ENCODE measurements around the gene ZNF710. TPM values are rescaled to one million over a fixed set of nuclear protein-coding genes. Genes with fewer than 3 reads are reported as not detected.

Gene ZNF710
- polyA plus RNA-seq, 1 experiment, result 2.2 TPM

GRCh38 chr15:90087454-90088154 lies 86.5 kb downstream of the ZNF710 start:
- TF ChIP-seq CTCF (IDR thresholded peaks at IDR 0.05; ENCODE audit: low read depth, low read length), result peak; percentile 31; the same call in 1 of the 2 replicates
- CTCF ChIA-PET, result interaction anchor here (0.6 to 2.5 kb wide), 5 partner anchors 7 to 194 kb away, joined by 3 to 12 read pairs (median 3); partner anchors contain the start of gene AP3S2
- Histone ChIP-seq H3K27ac (ENCODE audit: low read depth, low read length) (no peak overlapping the region), H3K4me3 (ENCODE audit: low read depth, low read length) (no peak overlapping the region), H3K27me3 (ENCODE audit: control insufficient read depth, insufficient read depth, low read length) (no peaks in the 10 kb centered on the region), H3K9me3 (ENCODE audit: control insufficient read depth, insufficient read depth, low read length) (no peaks in the 10 kb centered on the region; the same call in 1 of the 2 replicates)
- POLR2A ChIA-PET, result interaction anchor here (0.6 kb wide), 1 partner anchor 11 kb away, joined by 8 read pairs; no protein-coding TSS in a partner anchor
- DNase-seq (ENCODE audit: low read depth, low spot score), result no peak

- ChIA-PET CTCF (no interaction called here), POLR2A (no interaction called here)
- TF ChIP-seq CTCF (IDR thresholded peaks at IDR 0.05; ENCODE audit: low read depth, low read length), result no peak
- DNase-seq (ENCODE audit: low read depth, low spot score), result no peak
- Histone ChIP-seq H3K27me3 (ENCODE audit: control insufficient read depth, insufficient read depth, low read length) (no peaks in the 10 kb centered on the region), H3K9me3 (ENCODE audit: control insufficient read depth, insufficient read depth, low read length) (no peaks in the 10 kb centered on the region; the same call in 1 of the 2 replicates), H3K27ac (ENCODE audit: low read depth, low read length) (no peak overlapping the region), H3K4me3 (ENCODE audit: low read depth, low read length) (no peak overlapping the region)
Observed at GRCh38 chr15:90090226-90090848, 89.2 kb downstream of the ZNF710 start.

GRCh38 chr15:90091156-90091931 lies 90.2 kb downstream of the ZNF710 start:
- DNase-seq (ENCODE audit: low read depth, low spot score), result no peak
- H3K27ac ChIP-seq (ENCODE audit: low read depth, low read length), result no peak overlapping the region
- H3K27me3 ChIP-seq (ENCODE audit: control insufficient read depth, insufficient read depth, low read length), result no peaks in the 10 kb centered on the region
- TF ChIP-seq CTCF (IDR thresholded peaks at IDR 0.05; ENCODE audit: low read depth, low read length), result no peak
- H3K4me3 ChIP-seq (ENCODE audit: low read depth, low read length), result no peak overlapping the region
- no peaks in the 10 kb centered on the region; the same call in 1 of the 2 replicates for H3K9me3 ChIP-seq (ENCODE audit: control insufficient read depth, insufficient read depth, low read length)
- ChIA-PET CTCF (interaction anchor here (0.6 kb wide), 1 partner anchor 133 kb away, joined by 3 read pairs; no protein-coding TSS in a partner anchor), POLR2A (no interaction called here)

GRCh38 chr15:90095521-90095959 lies 94.4 kb downstream of the ZNF710 start:
- no peak overlapping the region for H3K27ac ChIP-seq (ENCODE audit: low read depth, low read length)
- CTCF ChIA-PET, result interaction anchor here (0.9 kb wide), 2 partner anchors 126 to 138 kb away, joined by 3 to 4 read pairs; partner anchors contain the start of gene CIB1
- TF ChIP-seq CTCF (IDR thresholded peaks at IDR 0.05; ENCODE audit: low read depth, low read length), result no peak

More at GRCh38 chr15:90095521-90095959, 94.4 kb downstream of the ZNF710 start:
- POLR2A ChIA-PET, result no interaction called here
- H3K9me3 ChIP-seq (ENCODE audit: control insufficient read depth, insufficient read depth, low read length), result no peaks in the 10 kb centered on the region; the same call in 1 of the 2 replicates
- H3K4me3 ChIP-seq (ENCODE audit: low read depth, low read length), result no peak overlapping the region
- DNase-seq (ENCODE audit: low read depth, low spot score), result no peak
- no peaks in the 10 kb centered on the region for H3K27me3 ChIP-seq (ENCODE audit: control insufficient read depth, insufficient read depth, low read length)
